KOPT-K1 (cell line): ENCODE measurements around the gene ANKRD9.
"Not testable (repeated sequence)": the region's sequence is repeated elsewhere in the genome, so short reads cannot be mapped to it uniquely, and the experiment has no call there.

Experiments used
- H3K27ac ChIP-seq: fragments of 200-600 bp; sonication (generic); 2 replicates; pipeline ENCODE4 v1.5.1; 2016; ENCODE audit warnings: antibody characterized with exemption, mild to moderate bottlenecking, low read depth, low read length; ENCODE audit not compliant: poor library complexity, severe bottlenecking
- H3K36me3 ChIP-seq: fragments of 200-600 bp; sonication (generic); 2 replicates; pipeline ENCODE4 v1.5.1; 2017; ENCODE audit warnings: antibody characterized with exemption, mild to moderate bottlenecking, low read length, moderate library complexity; ENCODE audit not compliant: insufficient read depth
- H3K9me3 ChIP-seq: fragments of 200-600 bp; sonication (generic); 2 replicates; pipeline ENCODE4 v1.5.1; 2017; ENCODE audit warnings: antibody characterized with exemption, low read length, mild to moderate bottlenecking; ENCODE audit not compliant: insufficient read depth, poor library complexity, severe bottlenecking

ANKRD9 gene

DNA sequence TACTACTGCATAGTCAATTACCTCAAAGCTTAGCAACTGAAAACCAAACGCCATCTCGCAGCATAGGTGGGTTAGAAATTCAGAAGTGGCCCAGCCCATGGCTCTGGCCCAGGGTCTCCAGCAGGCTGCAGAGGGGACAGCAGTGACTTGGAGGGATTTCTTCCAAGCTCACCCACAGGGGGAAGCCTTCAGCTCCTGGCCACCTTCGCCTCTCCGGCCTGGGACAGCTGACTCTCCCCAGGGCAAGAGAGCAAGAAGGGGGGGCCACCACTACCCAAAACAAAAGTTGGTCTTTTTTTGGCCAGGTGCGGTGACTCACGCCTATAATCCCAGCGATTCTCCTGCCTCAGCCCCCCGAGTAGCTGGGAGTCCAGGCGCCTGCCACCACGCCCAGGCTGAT, 32.2 kb upstream of the ANKRD9 start:
- Histone ChIP-seq H3K9me3 (no peaks in the 10 kb centered on the region), H3K27ac (no peak overlapping the region), H3K36me3 (no peaks in the 10 kb centered on the region)

DNA sequence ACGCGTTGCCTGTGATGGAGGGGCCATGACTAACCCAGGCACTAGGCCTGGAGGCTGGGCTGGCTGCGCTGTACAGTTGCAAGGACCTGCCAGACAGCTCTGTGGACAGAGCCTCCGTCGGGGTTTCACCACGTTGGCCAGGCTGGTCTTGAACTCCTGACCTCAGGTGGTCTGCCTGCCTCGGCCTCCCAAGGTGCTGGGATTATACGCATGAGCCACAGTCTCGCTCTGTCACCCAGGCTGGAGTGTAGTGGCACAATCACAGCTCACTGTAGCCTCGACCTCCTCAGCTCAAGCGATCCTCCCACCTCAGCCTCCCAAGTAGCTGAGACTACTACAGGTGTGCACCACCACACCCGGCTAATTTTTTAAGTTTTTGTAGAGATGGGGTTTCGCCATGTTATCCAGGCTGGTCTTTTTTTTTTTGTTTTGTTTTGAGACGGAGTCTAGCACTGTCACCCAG, 31.5 kb upstream of the ANKRD9 start:
- H3K9me3 ChIP-seq, H3K36me3 ChIP-seq, H3K27ac ChIP-seq: not testable (repeated sequence)

DNA sequence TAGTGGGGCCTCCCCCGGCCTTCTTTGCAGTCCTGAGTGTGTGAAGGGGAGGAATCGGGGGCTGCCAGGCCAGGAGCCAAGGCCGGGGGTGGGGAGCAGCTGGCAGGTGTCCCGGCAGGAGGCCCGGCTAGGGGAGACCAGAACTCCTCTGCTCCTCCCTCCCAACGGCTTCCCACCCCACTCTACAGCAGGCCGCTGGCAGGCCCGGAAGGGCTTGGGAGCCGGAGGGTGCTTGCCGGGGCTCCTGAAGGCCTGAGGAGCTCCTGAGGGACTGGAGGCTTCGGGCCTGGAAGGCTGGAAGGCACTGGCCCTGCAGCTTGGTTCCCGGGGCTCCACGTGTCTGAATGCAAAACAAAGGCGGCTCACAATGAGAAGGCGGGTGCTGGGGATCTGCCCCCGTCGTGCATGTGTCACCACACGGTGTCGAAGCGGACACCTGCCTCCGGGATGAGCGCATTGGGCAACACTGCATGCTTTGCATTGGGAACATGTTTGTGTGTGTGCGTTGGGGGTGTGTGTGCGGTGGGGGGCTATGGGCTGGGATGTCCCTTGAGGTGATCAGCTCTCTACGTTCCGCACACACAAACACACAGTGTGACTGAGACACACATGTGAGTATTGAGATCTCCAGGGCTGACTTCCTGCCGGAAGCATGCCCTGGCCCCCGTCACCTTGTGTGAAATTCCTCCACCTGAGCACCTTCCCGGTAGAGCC, 30.9 kb upstream of the ANKRD9 start:
- Histone ChIP-seq H3K27ac (no peak overlapping the region), H3K36me3 (no peaks in the 10 kb centered on the region), H3K9me3 (no peaks in the 10 kb centered on the region)

DNA sequence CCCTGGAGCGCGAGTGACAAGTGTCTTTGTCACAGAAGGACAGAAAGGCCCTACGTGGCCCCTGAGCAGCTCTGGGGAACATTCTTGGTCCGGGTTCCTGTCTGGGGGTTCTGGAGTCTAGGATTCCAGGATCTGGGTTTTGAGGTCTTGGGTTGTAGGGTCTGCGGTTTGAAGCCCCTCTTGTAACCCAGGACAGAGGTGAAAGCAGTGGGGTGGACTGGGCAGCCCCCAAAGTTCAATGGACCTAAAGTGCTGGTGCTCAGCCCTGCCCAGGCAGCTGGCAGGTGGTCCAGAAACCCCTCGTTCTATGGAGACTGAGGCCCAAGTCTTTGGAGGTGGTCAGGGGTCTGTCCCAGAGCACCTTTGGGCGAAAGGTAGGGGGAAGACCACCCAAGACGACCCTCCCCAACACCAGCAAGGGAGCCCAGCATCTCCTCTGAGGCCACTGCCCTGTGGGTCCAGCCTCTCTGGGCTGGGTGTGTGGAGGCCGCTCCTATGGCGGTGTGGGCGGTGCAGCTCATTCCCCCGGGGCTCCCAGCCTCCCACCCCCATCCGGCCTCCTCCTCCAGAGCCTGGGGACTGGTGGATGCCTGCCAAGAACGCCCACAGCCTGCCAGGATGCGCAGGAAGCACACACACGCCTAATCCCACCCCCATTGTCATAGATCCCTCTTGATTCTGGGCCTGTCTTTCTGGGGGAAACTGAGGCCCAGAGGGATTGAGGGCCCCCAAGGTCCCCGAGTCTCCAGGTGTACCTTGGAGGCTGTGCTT, 30.2 kb upstream of the ANKRD9 start:
- Histone ChIP-seq H3K36me3 (no peaks in the 10 kb centered on the region), H3K27ac (no peak overlapping the region), H3K9me3 (no peaks in the 10 kb centered on the region)

DNA sequence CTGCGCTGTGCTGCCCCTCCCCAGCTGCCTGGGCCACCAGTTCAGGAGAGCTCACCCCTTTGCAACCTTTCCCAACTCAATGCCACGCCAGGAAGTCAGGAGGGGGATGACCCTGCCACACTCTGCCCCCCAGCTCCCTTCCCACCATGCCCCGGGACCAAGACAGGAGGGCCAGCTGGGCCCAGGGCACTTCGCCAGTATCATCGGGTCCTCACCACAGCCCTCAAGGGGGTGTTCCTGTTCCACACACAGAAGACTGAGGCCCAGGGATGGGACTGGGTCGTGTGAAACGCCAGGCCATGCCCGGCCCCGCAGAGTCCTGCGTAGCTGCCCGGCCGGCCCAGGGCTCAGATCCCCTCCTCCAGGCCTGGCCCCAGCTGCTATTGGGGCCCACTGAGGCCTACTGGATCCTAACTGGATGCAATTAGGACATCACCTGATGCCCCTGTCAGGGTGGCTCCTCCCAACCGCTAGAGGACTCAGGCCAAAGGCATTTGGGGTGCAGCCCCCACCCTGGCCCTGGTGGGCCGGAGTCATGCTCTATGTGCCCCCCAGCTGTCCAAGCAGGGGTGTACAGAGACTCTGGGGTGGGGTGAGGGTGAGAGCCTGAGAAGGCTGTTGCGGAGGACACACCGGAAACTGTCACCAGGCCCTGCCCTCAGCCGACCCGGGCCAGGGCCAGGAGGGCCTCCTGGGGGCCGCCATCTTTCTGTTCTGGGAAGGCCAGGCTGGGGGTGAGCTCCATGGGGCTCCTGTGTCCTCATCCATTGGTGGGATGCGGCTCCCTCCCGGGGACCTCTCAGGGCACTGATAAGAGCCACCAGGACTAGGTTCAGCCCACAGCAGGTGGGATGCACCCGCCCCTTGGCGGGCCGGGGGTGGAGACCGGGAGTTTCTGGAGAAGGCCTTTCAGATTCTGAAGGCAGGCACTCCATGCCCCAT, 29.3 kb upstream of the ANKRD9 start:
- no peaks in the 10 kb centered on the region for H3K36me3 ChIP-seq
- no peaks in the 10 kb centered on the region for H3K9me3 ChIP-seq
- no peak overlapping the region for H3K27ac ChIP-seq

DNA sequence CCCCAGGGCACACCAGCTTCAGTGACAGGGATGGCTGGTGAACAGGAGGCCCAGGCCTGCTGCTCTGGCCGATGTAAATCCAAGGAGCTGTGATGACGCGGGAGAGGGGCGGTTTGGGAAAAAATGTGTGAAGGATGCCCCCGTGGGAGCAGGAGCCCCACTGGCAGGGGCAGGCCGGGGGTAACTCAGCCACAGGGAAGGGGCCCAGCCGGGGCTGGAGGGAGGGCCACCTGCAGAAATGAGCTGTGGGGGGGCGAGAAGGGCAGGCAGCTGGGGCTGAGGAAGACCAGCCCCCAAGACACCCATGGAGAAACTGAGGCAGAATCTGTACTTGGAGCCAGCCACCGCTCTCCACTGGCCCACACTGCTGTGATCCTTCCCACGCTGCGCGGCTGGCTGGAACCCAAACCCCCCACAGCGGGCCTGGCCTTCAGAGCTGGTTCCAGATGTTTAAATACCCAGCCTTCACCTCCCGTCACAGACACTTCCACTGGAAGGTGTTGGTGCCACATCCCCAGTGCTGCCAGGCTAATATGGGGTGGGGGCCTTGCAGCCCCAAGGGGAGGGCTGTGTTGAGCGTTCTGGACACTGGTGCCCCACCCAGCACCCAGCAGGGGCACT, 28.5 kb upstream of the ANKRD9 start:
- Histone ChIP-seq H3K36me3 (no peaks in the 10 kb centered on the region), H3K27ac (no peak overlapping the region), H3K9me3 (no peaks in the 10 kb centered on the region)

DNA sequence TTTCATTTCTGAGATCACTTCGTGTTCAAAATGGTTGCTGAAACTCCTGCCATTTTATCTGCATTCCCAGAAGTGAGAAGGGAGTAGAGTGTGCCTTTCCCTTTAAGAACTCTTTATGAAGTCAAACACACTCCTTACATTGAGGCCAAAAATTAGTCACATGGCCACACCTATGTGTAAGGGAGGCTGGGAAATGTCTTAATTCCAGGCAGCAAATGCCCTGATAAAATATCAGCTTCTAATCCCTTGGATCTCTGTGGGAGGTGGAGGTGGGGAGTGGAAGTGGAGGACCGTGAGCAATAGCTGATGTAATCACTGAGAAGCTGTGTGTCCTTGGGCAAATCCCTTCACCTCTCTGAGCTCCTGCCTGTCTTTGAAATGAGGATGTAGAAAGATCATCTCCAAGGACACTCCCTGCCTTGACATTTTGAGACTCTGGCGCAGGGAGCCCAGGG, 22.7 kb upstream of the ANKRD9 start:
- H3K9me3 ChIP-seq, result no peaks in the 10 kb centered on the region
- no peaks in the 10 kb centered on the region for H3K36me3 ChIP-seq
- H3K27ac ChIP-seq, result no peak overlapping the region

DNA sequence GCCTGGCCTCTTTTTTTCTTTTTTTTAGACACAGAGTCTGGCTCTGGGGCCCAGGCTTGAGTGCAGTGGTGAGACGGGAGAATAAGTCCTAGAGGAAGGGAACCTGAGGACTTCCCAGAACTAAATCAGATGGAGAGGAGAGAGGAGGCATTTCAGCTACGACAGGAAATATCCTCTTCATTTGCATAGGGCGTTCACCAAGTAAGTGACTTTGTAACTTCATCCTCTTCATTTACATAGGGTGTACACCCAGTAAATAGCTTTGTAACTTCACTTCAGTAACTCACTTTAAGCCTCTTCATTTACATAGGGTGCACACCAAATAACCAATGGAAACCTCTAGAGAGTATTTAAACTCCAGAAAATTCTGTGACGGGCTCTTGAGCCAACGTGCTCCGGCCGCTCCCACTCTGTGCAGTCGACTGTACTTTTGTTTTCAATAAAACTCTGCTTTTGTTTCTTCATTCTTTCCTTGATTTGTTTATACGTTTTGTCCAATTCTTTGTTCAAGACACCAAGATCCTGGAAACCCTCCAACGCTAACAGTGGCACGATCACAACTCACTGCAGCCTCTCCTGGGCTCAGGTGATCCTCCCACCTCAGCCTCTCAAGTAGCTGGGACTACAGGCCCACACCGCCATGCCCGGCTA, 21.4 kb upstream of the ANKRD9 start:
- Histone ChIP-seq H3K27ac (no peak overlapping the region), H3K36me3 (no peaks in the 10 kb centered on the region), H3K9me3 (no peaks in the 10 kb centered on the region)

DNA sequence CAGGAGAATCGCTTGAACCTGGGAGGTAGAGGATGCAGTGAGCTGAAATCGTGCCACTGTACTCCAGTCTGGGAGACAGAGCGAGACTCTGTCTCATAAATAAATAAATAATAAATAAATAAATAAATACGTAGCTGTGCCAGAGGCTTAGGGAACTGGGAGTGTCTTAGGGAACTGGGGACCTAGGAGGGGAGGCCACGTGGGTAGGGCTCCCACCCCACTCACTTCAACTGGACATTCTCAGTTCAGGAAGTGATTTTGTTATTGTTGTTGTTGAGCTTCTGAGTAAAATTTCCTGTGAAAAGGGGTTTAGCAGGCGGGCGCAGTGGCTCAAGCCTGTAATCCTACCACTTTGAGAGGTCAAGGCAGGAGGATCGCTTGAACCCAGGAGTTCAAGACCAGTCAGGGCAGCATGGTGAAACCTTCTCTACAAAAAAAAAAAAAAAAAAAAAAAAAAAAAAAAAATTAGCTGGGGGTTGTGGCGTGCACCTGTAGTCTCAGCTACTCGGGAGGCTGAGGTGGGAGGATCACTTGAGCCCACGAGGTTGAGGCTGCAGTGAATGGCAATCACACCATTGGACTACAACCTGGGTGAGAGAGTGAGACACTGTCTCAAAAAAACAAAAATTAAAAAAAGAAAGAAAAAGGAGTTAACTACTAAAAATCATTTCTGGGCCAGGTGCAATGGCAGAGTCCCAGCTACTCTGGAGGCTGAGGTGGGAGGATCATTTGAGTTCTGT, 19.0 kb upstream of the ANKRD9 start:
- H3K9me3 ChIP-seq, result no peaks in the 10 kb centered on the region
- no peak overlapping the region for H3K27ac ChIP-seq
- H3K36me3 ChIP-seq, result no peaks in the 10 kb centered on the region

DNA sequence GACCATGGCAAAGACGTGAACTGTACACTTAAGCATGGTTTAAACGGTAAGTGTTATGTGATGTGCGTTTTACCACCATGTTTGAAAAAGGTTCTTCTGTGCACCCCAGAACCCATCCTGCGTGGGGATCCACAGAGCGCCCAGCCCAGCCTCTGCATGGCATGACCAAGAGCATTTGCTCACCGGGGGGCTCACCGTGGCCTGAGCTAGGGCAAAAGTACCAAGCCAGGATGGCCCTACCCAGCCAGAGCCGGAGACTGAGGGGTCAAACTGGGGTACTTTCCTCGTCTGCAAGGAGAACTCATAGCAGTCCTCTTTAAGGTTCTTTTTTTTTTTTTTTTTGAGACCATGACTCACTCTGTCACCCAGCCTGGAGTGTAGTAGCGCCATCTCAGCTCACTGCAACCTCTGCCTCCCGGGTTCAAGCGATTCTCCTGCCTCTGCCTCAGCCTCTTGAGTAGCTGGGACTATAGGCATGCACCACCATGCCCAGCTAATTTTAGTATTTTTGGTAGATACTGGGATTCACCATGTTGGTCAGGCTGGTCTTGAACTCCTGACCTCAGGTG, 16.4 kb upstream of the ANKRD9 start:
- Histone ChIP-seq H3K9me3 (no peaks in the 10 kb centered on the region), H3K27ac (peak overlapping the region; percentile 67), H3K36me3 (no peaks in the 10 kb centered on the region)

DNA sequence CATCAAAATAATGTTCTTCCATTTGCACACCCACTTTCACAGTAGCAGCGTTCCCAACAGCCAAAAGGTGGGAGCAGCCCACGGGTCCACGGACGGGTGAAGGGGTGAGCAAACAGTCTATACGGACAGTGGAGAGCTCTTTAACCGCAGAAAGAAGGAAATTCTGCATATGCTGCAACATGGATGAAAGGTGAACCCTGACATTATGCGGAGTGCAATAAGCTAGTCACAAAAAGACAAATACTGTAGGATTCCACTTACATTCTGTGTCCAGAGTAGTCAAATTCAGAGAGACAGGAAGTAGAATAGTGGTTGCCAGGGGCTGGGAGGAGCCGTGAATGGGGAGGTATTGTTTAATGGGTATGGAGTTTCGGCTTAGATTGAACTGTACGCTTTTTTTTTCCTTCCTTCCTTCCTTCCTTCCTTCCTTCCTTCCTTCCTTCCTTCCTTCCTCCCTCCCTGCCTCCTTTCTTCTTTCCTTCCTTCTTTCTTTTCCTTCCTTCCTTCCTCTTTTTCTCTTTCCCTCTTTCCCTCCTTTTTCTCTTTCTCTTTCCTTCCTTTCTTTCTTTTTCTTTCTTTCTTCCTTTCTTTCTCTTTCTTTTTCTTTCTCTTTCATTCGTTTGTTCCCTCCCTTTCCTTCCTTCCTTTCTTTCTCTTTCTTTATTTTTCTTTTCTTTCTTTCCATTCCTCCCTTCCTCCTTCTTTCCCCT, 15.8 kb upstream of the ANKRD9 start:
- Histone ChIP-seq H3K27ac (peak overlapping the region; percentile 67), H3K9me3 (no peaks in the 10 kb centered on the region), H3K36me3 (no peaks in the 10 kb centered on the region)

DNA sequence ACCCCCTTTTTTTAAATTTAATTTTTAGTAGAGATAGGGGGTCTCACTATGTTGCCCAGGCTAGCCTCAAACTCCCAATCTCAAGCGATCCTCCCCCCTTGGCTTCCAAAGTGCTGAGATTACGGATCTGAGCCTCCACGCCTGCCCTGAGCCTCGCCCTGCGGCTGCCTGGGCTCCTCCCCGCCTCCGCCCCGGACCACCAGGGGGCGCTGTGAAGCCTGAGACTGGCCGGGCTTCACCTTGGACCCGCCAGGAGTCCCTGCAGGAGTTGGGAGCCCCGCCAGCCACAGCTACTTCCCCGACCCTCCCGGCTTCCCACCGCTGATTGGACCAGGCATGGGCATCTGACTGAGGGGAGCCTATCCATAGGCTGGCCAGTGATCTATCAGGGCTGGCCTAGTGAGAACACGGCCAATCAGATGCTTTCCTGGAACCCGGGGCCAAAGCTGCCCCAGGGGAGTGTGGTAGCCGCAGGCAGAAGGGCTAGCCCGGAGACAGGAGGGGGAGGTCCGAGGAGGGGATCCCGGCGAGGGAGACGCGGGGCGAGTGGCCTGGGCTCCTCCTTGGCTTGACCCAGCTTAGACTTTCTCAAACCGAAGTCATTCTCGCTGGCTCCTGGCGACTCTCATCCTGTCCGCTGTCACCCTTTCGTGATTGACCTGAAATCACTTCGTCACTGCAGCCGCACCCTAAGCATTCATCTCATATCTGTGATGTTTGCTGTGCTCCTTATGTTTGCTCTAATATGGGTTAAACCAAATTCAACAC, 15.1 kb upstream of the ANKRD9 start:
- no peaks in the 10 kb centered on the region for H3K36me3 ChIP-seq
- no peaks in the 10 kb centered on the region for H3K9me3 ChIP-seq
- peak overlapping the region; percentile 67 for H3K27ac ChIP-seq
